Fibroblast of skin of left quadriceps (primary cell): Measurements from ENCODE around the gene LRRC38.
"Not testable (repeated sequence)": the region's sequence is repeated elsewhere in the genome, so short reads cannot be mapped to it uniquely, and the experiment has no call there.

ENCODE experiments used
- DNase-seq, 2 experiments: peaks; one replicate each; pipeline ENCODE4 v3.0.0-alpha.2; 2013; ENCODE audit warnings: low read depth in 2 of 2

The LRRC38 gene

DNA sequence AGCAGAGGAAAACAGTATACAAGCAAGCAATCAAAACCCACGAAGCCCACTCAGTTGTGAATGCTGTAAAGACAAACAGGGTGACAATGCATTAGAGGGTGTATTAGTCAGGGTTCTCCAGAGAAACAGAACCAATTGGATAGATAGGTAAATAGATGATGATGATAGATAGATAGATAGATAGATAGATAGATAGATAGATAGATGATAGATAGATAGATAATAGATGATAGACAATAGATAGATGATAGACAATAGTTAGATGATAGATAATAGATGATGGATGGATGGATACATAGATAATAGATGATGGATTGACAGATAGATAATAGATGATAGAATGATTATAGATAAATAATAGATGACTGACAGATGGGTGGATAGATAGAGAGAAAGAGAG lies 48.3 kb downstream of the LRRC38 start:
- no peak for DNase-seq

DNA sequence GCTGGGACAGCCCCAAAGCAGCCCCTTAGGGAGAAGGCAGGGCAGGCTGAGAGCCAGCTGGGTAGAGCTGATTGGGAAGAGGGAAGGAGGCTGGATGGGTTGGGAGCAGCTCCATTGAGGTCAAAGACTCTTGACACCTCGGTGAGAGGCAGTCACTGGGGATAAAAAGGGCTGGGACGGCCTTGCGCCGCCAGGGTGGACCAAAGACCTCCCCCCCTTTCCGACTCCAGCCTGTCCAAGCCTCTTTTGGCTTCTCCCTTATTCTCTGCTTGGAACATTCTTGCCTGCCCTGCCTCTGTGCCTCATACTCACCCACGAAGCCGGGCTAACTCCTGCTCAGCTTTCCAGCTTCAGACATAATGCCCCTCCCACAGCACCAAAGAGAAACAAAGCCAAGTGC lies 51.1 kb downstream of the LRRC38 start:
- DNase-seq: no peak

DNA sequence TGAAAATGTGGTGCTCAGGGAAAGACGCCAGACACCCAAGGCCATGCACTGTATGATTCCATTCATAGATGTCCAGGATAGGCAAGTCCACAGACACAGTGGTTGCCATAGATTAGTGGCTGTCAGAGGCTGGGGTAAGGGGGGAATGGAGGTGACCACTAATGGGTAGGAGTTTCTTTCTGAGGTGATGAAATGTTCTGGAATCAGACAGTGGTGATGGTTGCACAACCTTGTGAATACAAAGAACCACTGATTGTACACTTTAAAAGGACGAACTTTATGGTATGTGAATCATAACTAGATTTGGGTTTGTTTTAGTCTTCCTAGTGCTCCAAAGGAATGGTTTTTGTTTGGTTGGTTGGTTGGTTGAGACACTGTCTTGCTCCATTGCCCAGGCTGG lies 51.8 kb downstream of the LRRC38 start:
- no peak for DNase-seq

DNA sequence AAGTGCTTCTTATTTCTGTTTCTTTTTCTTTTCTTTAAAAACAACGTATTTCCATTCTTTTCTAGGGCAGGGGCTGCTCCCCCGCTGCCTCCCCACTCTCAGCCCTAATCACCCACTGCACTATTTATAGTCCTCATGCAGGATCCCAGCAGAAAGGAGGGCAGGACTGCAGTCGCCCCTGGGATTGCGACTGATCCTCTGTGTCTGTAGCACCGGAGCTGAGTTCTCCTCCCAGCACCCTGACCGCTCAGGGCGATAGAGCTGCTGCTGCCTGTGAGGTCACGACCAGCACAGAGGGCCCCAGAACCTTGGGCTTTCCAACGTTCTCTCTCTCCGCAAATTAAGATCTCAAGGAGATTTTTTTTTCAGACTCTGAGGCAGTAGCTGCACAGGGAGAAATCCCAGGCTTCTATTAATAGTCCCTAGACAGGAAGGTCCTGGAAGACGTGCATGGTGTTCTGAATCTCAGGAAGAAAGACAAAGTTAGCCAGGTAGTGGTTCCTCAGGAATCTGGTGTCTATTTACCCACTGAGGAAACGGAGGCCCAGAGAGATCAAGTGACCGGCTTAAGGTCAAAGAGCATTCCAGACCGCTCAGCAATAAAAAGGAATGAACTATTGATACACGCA lies 56.8 kb downstream of the LRRC38 start:
- DNase-seq: no peak

DNA sequence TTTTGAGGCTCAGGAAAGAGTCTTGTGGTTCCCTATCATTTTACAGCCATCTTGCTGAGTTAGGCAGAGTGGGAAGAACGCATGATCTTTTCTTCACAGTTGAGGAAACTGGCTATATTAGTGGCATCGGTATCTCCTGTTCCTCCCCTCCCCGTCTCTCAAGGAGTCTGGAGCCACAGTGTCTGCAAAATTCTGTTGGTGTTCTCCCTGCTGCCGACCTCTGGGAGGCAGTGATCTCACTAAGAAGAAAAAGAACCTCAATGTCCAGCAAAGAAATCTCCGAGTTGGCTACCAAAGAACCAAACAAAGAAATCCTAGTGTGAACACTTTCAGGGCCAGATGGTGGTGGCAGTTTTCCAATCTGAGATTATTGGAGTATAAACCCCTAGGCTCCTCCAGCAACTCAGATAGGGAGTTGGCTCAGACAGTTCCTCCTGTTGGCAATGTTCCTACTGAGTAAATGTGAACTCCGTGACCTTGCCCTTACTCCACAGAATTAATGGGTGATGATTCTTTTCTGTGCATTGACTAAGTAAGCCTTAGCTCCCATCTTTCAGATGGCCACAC lies 62.3 kb downstream of the LRRC38 start:
- no peak for DNase-seq

DNA sequence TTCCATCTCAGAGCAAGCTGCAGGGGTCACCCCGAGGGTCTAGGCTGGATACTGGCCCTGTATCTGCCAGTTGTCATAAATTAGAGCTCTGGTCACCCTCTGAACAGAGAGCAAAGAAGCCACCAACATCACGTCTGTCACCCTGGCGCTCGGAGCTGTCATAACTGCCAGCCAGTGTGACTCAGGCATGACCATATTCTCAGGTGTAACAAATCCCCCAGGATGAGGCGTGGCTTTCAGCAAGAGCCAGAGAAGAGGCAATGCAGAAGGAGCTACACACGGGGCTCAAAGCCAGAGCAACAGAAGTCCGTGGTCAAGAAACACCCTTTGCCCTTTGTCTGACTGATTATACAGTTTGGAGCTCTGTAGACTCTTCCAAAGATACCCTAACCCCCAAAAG lies 63.6 kb downstream of the LRRC38 start:
- DNase-seq: no peak

DNA sequence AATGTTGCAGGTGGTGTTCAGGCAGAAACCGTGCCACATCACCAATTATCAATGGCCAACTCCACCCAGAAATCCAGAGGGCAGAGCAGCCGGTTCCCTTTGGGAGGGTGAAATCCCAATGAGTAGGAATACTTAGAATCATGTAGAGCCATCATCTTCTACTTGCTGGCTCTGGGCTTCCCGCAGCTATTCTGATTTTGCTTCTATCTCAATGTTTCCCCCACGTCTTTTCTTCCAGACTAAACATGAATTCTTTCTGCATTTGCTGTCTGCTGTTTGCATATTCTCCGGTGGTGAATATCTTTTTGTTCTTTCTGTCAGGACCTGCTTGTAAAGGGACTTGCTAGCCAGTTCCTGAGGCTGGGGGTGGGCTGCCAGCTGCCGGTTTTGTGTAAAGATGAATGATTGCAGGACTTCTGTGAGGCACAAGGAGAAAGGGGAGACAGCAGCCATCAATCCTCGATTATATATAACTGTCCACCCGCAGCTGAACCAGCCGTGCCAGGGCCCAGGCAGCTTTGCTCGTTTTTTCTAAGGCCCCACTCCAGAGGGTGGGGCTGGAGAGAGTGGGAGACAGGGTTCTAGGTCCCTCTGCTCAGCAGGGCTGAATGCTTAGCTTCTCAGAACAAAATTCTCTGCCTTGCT lies 70.3 kb downstream of the LRRC38 start:
- no peak for DNase-seq

DNA sequence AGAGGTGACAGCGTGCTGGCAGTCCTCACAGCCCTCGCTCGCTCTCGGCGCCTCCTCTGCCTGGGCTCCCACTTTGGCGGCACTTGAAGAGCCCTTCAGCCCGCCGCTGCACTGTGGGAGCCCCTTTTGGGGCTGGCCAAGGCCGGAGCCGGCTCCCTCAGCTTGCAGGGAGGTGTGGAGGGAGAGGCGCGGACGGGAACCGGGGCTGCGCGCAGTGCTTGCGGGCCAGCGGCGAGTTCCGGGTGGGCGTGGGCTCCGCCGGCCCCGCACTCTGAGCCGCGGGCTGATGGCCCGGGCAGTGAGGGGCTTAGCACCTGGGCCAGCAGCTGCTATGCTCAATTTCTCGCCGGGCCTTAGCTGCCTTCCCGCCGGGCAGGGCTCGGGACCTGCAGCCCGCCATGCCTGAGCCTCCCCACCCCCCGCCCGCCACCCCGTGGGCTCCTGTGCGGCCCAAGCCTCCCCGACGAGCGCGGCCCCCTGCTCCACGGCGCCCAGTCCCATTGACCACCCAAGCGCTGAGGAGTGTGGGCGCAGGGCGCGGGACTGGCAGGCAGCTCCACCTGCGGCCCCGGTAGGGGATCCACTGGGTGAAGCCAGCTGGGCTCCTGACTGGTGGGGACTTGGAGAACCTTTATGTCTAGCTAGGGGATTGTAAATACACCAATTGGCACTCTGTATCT lies 74.6 kb downstream of the LRRC38 start:
- not testable (repeated sequence) for DNase-seq

DNA sequence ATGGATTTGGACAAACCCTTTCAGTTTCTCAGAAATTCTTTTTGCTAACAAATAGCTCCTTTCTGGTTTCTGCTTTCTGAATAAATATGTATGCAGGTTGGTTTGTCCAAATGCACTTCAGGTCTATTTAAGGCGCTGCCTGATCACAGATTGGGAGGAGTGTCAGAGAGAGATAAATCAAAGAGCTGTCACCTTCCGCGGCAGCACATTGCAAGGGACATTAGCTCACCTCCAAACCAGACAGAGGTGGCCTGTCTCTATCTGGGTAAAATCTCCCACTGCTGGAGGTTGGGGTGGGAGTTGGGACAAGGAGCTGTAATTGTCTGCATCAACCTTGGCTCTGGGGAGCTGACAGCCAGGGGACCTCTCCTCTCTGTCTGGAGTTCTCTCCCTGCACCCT lies 78.3 kb downstream of the LRRC38 start:
- DNase-seq: no peak

DNA sequence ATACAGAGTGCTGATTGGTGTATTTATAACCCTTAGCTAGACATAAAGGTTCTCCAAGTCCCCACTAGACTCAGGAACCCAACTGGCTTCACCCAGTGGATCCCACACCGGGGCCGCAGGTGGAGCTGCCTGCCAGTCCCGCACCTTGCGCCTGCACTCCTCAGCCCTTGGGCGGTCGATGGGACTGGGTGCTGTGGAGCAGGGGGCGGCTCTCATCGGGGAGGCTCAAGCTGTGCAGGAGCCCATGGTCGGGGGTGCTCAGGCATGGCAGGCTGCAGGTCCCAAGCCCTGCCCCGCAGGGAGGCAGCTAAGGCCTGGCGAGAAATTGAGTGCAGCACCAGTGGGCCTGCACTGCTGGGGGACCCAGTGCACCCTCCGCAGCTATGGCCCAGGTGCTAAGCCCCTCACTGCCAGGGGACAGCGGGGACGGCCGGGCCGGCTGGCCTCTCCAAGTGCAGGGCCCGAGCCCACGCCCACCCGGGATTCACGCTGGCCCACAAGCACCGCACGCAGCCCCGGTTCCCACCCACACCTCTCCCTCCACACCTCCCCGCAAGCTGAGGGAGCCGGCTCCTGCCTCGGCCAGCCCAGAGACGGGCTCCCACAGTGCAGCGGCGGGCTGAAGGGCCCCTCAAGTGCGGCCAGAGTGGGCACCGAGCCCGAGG lies 80.0 kb downstream of the LRRC38 start:
- not testable (repeated sequence) for DNase-seq

DNA sequence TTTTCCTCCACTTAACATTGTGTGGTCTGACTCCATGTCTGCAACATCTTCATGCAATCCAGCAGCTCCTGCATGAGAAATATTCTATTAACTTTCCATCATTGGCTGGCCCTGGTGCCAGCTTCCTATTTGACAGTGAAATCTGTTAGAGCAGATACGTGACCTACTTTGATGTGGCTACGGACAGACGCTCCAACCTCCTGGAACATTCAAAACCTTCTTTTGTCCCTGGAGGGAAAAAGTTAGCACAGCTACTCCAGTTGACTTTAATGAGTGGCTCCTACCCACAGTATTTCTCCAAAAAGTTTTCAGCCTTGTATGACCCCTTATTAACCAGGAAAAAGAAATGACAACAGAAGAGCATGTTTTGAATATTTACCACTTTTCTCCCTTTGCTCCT lies 81.6 kb downstream of the LRRC38 start:
- no peak for DNase-seq

DNA sequence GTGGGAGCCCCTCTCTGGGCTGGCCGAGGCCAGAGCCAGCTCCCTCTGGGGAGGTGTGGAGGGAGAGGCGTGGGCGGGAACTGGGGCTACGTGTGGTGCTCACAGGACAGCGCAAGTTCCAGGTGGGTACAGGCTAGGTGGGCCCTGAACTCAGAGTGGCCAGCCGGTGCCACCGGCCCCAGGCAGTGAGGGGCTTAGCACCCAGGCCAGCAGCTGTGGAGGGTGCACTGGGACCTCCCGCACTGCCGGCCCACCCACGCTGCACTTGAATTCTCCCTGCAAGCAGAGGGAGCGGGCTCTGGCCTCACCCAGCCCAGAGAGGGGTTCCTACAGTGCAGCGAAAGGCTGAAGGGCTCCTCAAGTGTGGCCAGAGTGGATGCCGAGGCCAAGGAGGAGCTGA lies 83.3 kb downstream of the LRRC38 start:
- no peak for DNase-seq
